Hepatocyte (in vitro differentiated cells): ENCODE measurements around the gene SH3BP2. TPM values are rescaled to one million over a fixed set of nuclear protein-coding genes. Genes with fewer than 3 reads are reported as not detected.

Experiments
- DNase-seq: peaks from one replicate; pipeline ENCODE4 v3.0.0-alpha.2; 2016; ENCODE audit warnings: low spot score
- H2AFZ ChIP-seq: fragments of 200-600 bp; sonication (generic); 2 replicates; pipeline ENCODE4 v1.6.0; 2016; ENCODE audit warnings: antibody characterized with exemption, mild to moderate bottlenecking
- H3K27ac ChIP-seq: fragments of 200-600 bp; sonication (generic); 2 replicates; pipeline ENCODE4 v1.5.1; 2016; ENCODE audit warnings: mild to moderate bottlenecking
- H3K27me3 ChIP-seq: fragments of 200-600 bp; sonication (generic); 2 replicates; pipeline ENCODE4 v1.6.1; 2016
- H3K36me3 ChIP-seq: fragments of 200-600 bp; sonication (generic); replicated peaks from 2 replicates; pipeline ENCODE4 v1.5.1; 2016; ENCODE audit warnings: low read depth; ENCODE audit not compliant: insufficient read depth
- H3K4me1 ChIP-seq: fragments of 200-600 bp; sonication (generic); 2 replicates; pipeline ENCODE4 v1.5.1; 2016; ENCODE audit warnings: mild to moderate bottlenecking, moderate library complexity; ENCODE audit not compliant: insufficient read depth
- H3K4me2 ChIP-seq: fragments of 200-600 bp; sonication (generic); 2 replicates; pipeline ENCODE4 v1.6.0; 2016
- H3K4me3 ChIP-seq: fragments of 200-600 bp; sonication (generic); 2 replicates; pipeline ENCODE4 v1.5.1; 2016; ENCODE audit warnings: mild to moderate bottlenecking
- H3K79me2 ChIP-seq: fragments of 200-600 bp; sonication (generic); 2 replicates; pipeline ENCODE4 v1.6.0; 2017; ENCODE audit warnings: mild to moderate bottlenecking
- H3K9me2 ChIP-seq: fragments of 200-600 bp; sonication (generic); replicated peaks from 2 replicates; pipeline ENCODE4 v1.6.0; 2017; ENCODE audit warnings: mild to moderate bottlenecking; ENCODE audit not compliant: insufficient read depth
- H3K9me3 ChIP-seq: fragments of 200-600 bp; sonication (generic); 2 replicates; pipeline ENCODE4 v1.5.1; 2016; ENCODE audit warnings: low read depth, mild to moderate bottlenecking
- H4K20me1 ChIP-seq: fragments of 200-600 bp; sonication (generic); 2 replicates; pipeline ENCODE4 v1.6.0; 2016; ENCODE audit warnings: mild to moderate bottlenecking; ENCODE audit not compliant: insufficient read depth, poor library complexity, severe bottlenecking
- EZH2 ChIP-seq: fragments of 200-600 bp; sonication (generic); IDR thresholded peaks from 2 replicates; pipeline ENCODE4 v1.6.1; 2016; ENCODE audit warnings: antibody characterized with exemption, mild to moderate bottlenecking, borderline replicate concordance
- EZH2phosphoT487 ChIP-seq: fragments of 200-600 bp; sonication (generic); IDR thresholded peaks from one replicate; pipeline ENCODE4 v1.6.1; 2018; ENCODE audit warnings: antibody characterized with exemption, mild to moderate bottlenecking, low read depth, moderate library complexity; ENCODE audit not compliant: unreplicated experiment, severe bottlenecking
- WGBS: methylation state at CpG from one replicate; pipeline ENCODE4 v1.1.6; 2016; ENCODE audit warnings: low lambda C conversion rate; ENCODE audit errors: missing lambda C conversion rate; 5-methylcytosine and 5-hydroxymethylcytosine counted together
- polyA plus RNA-seq: library from polyadenylated mRNA; unstranded; fragments of >200 nt; fragmentation: Nextera tagmentation; extraction: Ambion mirVana; gene quantifications from 2 replicates; pipeline ENCODE4 v1.2.1, GENCODE V29; 2016
- total RNA-seq: library from RNA; depleted of rRNA; stranded (reverse); fragments of >200 nt; gene quantifications from 2 replicates; pipeline ENCODE4 v1.2.3, GENCODE V29; 2014
- TF ChIP-seq, protein P1 (sequence below): fragments of 200-600 bp; sonication (generic); IDR thresholded peaks from 2 replicates; pipeline ENCODE4 v1.5.1; 2016; ENCODE audit warnings: antibody characterized with exemption, mild to moderate bottlenecking; ENCODE audit not compliant: poor library complexity

The SH3BP2 gene
- total and polyA plus RNA-seq, 2 experiments from 2014 or later, result 24.3 to 25.7 TPM

DNA sequence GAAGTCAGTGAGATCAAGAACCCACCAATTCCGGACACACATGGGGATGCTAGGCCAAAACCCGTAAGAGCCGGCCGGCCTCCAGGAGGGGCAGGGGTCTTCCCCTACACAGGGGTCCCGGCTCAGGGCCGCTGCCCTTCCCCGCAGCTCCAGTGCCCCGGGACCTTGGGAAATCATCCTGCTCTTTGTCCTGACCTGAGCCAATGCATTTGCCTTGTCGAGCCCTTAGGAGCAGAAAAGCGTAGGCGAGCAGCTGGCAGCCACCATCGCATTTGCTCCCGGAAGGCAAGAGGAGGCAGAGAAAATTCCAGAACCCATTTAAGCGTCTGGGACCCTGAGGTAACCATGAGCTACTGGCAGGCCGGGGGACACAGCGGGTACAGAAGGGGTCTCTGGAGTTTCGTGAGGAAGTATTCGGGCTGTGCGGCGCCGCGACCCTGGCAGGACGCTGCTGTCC is 29.3 kb upstream of the SH3BP2 start:
- no peak overlapping the region for H3K4me3 ChIP-seq

DNA sequence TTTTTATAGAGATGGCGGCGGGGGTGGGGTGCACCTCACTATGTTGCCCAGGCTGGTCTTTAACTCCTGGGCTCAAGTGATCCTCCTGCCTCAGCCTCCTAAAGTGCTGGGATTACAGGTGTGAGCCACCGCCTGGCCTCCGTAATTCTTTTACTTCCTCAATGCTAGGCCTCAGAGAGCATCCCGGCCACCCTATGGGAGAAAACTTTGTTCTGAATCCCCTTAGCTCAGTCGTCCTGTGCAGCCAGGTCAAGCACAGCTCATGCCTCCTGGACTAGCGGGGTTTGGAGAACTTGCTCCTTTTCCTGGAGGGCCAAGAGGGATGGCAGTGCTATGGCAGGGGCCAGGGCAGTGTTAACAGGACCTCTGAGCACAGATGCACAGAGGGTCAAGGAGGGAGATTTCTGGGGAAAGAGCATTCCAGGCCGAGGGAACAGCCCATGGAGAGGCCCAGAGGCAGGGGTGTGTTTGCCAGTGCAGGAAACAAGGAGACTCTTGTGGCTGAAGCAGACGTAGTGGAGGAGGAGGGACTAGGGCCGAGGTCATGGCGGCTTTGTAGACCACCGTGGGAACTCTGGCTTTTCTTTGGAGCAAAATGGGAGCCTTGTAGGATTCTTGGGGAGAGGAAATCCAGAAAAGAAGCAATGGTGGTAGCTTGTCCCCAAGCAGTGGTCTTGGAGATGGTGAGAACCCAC is 26.9 kb upstream of the SH3BP2 start:
- Histone ChIP-seq H2AFZ (no peak overlapping the region), H3K9me3 (no peaks in the 10 kb centered on the region), H3K4me3 (no peak overlapping the region), H3K27ac (no peak overlapping the region), H3K4me1 (peaks cover 13% of the 10 kb centered on the region), H3K36me3 (no peaks in the 10 kb centered on the region), H4K20me1 (no peaks in the 10 kb centered on the region), H3K4me2 (no peak overlapping the region), H3K79me2 (no peaks in the 10 kb centered on the region), H3K9me2 (no peaks in the 10 kb centered on the region), H3K27me3 (no peaks in the 10 kb centered on the region)
- WGBS, result 91% methylated on average over 11 of the region's 12 CpGs
- no peak for DNase-seq
- TF ChIP-seq EZH2phosphoT487 (no peak), EZH2 (no peak)
- TF ChIP-seq, protein P1, sequence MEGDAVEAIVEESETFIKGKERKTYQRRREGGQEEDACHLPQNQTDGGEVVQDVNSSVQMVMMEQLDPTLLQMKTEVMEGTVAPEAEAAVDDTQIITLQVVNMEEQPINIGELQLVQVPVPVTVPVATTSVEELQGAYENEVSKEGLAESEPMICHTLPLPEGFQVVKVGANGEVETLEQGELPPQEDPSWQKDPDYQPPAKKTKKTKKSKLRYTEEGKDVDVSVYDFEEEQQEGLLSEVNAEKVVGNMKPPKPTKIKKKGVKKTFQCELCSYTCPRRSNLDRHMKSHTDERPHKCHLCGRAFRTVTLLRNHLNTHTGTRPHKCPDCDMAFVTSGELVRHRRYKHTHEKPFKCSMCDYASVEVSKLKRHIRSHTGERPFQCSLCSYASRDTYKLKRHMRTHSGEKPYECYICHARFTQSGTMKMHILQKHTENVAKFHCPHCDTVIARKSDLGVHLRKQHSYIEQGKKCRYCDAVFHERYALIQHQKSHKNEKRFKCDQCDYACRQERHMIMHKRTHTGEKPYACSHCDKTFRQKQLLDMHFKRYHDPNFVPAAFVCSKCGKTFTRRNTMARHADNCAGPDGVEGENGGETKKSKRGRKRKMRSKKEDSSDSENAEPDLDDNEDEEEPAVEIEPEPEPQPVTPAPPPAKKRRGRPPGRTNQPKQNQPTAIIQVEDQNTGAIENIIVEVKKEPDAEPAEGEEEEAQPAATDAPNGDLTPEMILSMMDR, result no peak

More for the DNA sequence above, 29.3 kb upstream of the SH3BP2 start:
- peak overlapping the region; percentile 41 for H2AFZ ChIP-seq
- H3K9me3 ChIP-seq, result no peaks in the 10 kb centered on the region
- H3K27me3 ChIP-seq, result no peaks in the 10 kb centered on the region
- no peaks in the 10 kb centered on the region for H3K9me2 ChIP-seq
- no peaks in the 10 kb centered on the region for H4K20me1 ChIP-seq
- TF ChIP-seq EZH2, result no peak
- TF ChIP-seq, protein P1, result no peak
- no peak for DNase-seq
- H3K27ac ChIP-seq, result no peak overlapping the region
- no peaks in the 10 kb centered on the region for H3K79me2 ChIP-seq
- peaks cover 21% of the 10 kb centered on the region for H3K4me1 ChIP-seq
- 87% methylated on average over 23 of the region's 23 CpGs for WGBS
- H3K4me2 ChIP-seq, result peak overlapping the region; percentile 85
- H3K36me3 ChIP-seq, result no peaks in the 10 kb centered on the region

DNA sequence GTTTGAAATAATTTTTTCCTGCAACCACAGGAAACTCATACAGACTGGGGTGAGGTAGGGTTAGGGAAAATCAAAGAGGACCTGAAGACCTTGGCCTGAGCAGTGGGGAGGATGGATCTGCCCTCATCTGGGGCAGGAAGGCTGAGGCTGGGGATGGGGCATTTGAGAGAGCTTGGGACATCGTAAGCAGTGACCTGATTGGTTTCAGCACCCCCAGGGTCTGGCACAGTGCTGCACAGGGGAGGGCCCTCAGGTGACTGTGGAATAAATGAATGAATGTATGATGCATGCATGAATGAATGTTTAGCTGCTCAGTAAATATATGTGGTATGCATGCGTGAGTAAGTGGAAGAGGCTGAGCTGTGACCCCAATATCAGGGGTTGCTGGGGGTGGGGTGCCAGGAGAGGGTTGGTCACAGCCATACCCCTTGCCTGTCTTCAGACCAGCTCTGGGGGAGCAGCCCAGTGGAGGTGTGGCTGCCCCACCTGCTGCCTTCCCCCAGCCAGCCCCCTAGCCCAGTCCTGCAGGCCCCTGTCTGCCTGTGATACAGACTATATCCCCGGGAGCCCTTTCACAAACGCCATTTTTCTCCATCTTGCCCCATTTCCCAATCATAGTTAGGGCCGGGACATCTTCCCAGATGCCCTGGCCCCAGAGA is 25.7 kb upstream of the SH3BP2 start:
- Histone ChIP-seq H3K4me1 (peaks cover 4% of the 10 kb centered on the region), H2AFZ (no peak overlapping the region), H3K4me3 (no peak overlapping the region), H3K9me3 (no peaks in the 10 kb centered on the region), H4K20me1 (no peaks in the 10 kb centered on the region), H3K79me2 (no peaks in the 10 kb centered on the region), H3K27me3 (no peaks in the 10 kb centered on the region), H3K27ac (no peak overlapping the region), H3K9me2 (no peaks in the 10 kb centered on the region), H3K4me2 (no peak overlapping the region), H3K36me3 (no peaks in the 10 kb centered on the region)
- WGBS, result 90% methylated on average over 5 of the region's 5 CpGs
- no peak for DNase-seq
- TF ChIP-seq EZH2phosphoT487 (no peak), EZH2 (no peak)
- TF ChIP-seq, protein P1, result no peak
